HEK293 (cell line): Measurements from ENCODE around the gene DGKG.

ENCODE experiments used
- CTCF ChIA-PET: fragments of 350-600 bp; formaldehyde crosslinking; extraction: SDS; loops from one replicate; lab custom pipeline; 2021; ENCODE audit warnings: antibody characterized with exemption; lab: Yijun Ruan, JAX
- POLR2A ChIA-PET: fragments of 300-600 bp; formaldehyde crosslinking; extraction: SDS; loops from one replicate; lab custom pipeline; 2020; ENCODE audit warnings: antibody characterized with exemption, inconsistent platforms; lab: Yijun Ruan, JAX
- H3K27ac ChIP-seq: fragments of 200-500 bp; sonication (Bioruptor generic); 2 replicates; pipeline ENCODE4 v1.5.1; 2014; ENCODE audit warnings: low read depth, low read length, control low read depth, inconsistent platforms; ENCODE audit errors: extremely low read depth
- H3K36me3 ChIP-seq, 2 experiments: fragments of 200-500 bp in 1 of 2; sonication (Bioruptor generic) in 1 of 2; 1 replicate in 1 of 2; 2 replicates in 1 of 2; pipeline ENCODE4 v1.5.1; 2014 to 2017; ENCODE audit warnings: inconsistent platforms in 2 of 2, low read length in 2 of 2; ENCODE audit not compliant: control insufficient read depth in 2 of 2, insufficient read depth in 1 of 2
- H3K4me1 ChIP-seq: fragments of 200-500 bp; sonication (Bioruptor generic); 2 replicates; pipeline ENCODE4 v1.5.1; 2014; ENCODE audit warnings: mild to moderate bottlenecking, low read length, inconsistent platforms; ENCODE audit not compliant: control insufficient read depth, insufficient read depth
- H3K4me3 ChIP-seq: 2 replicates; pipeline ENCODE4 v1.5.1; 2011; ENCODE audit warnings: low read depth, mild to moderate bottlenecking, control low read depth, low read length, moderate library complexity
- H3K9me3 ChIP-seq: fragments of 200-500 bp; sonication (Bioruptor generic); 2 replicates; pipeline ENCODE4 v1.5.1; 2014; ENCODE audit warnings: low read depth, low read length, inconsistent platforms; ENCODE audit not compliant: control insufficient read depth, insufficient read depth
- HIC1 ChIP-seq: fragments of 450-650 bp; formaldehyde crosslinking; IDR thresholded peaks from 2 replicates; pipeline ENCODE4 v1.5.1; 2016; ENCODE audit warnings: missing biosample characterization, missing genetic modification characterization
- KLF10 ChIP-seq: fragments of 450-650 bp; IDR thresholded peaks from 2 replicates; pipeline ENCODE4 v1.5.1; 2018; ENCODE audit warnings: missing biosample characterization, mild to moderate bottlenecking, missing genetic modification characterization
- PATZ1 ChIP-seq: fragments of 450-650 bp; formaldehyde crosslinking; IDR thresholded peaks from 2 replicates; pipeline ENCODE4 v1.5.1; 2016; ENCODE audit warnings: missing biosample characterization, missing genetic modification characterization
- PRDM1 ChIP-seq: fragments of 450-650 bp; formaldehyde crosslinking; IDR thresholded peaks from 2 replicates; pipeline ENCODE4; 2016; ENCODE audit warnings: missing biosample characterization, missing genetic modification characterization
- SALL2 ChIP-seq: fragments of 450-650 bp; formaldehyde crosslinking; IDR thresholded peaks from 2 replicates; pipeline ENCODE4 v1.5.0; 2017; ENCODE audit warnings: missing biosample characterization, mild to moderate bottlenecking, missing genetic modification characterization, borderline replicate concordance
- SP7 ChIP-seq: fragments of 450-650 bp; formaldehyde crosslinking; IDR thresholded peaks from 2 replicates; pipeline ENCODE4 v1.5.1; 2016; ENCODE audit warnings: missing biosample characterization, missing genetic modification characterization
- YY2 ChIP-seq: fragments of 450-650 bp; formaldehyde crosslinking; IDR thresholded peaks from 2 replicates; pipeline ENCODE4 v1.5.1; 2016; ENCODE audit warnings: missing biosample characterization, missing genetic modification characterization
- ZBTB17 ChIP-seq: fragments of 450-650 bp; formaldehyde crosslinking; IDR thresholded peaks from 2 replicates; pipeline ENCODE4 v1.5.1; 2016; ENCODE audit warnings: missing biosample characterization, missing genetic modification characterization
- ZBTB8A ChIP-seq: fragments of 450-650 bp; formaldehyde crosslinking; IDR thresholded peaks from 2 replicates; pipeline ENCODE4 v1.5.1; 2016; ENCODE audit warnings: missing biosample characterization, missing genetic modification characterization
- ZFP3 ChIP-seq: fragments of 450-650 bp; formaldehyde crosslinking; IDR thresholded peaks from 2 replicates; pipeline ENCODE4 v1.5.1; 2016; ENCODE audit warnings: low read depth, missing biosample characterization, missing genetic modification characterization
- ZNF202 ChIP-seq: fragments of 450-650 bp; formaldehyde crosslinking; IDR thresholded peaks from 2 replicates; pipeline ENCODE4 v1.5.1; 2016; ENCODE audit warnings: missing biosample characterization, missing genetic modification characterization, borderline replicate concordance
- ZNF280C ChIP-seq: fragments of 450-650 bp; formaldehyde crosslinking; IDR thresholded peaks from 2 replicates; pipeline ENCODE4 v1.5.1; 2016; ENCODE audit warnings: missing biosample characterization, missing genetic modification characterization
- ZNF280D ChIP-seq: fragments of 450-650 bp; formaldehyde crosslinking; IDR thresholded peaks from 2 replicates; pipeline ENCODE4 v1.5.1; 2016; ENCODE audit warnings: missing biosample characterization, missing genetic modification characterization
- ZNF292 ChIP-seq: fragments of 450-650 bp; formaldehyde crosslinking; IDR thresholded peaks from 2 replicates; pipeline ENCODE4 v1.5.1; 2016; ENCODE audit warnings: low read depth, missing biosample characterization, missing genetic modification characterization, borderline replicate concordance
- ZNF335 ChIP-seq: fragments of 450-650 bp; formaldehyde crosslinking; conservative IDR thresholded peaks from 2 replicates; pipeline ENCODE4 v1.5.1; 2016; ENCODE audit warnings: missing biosample characterization, missing genetic modification characterization
- ZNF416 ChIP-seq: fragments of 450-650 bp; formaldehyde crosslinking; IDR thresholded peaks from 2 replicates; pipeline ENCODE4 v1.5.1; 2016; ENCODE audit warnings: missing biosample characterization, missing genetic modification characterization
- ZNF473 ChIP-seq: fragments of 450-650 bp; formaldehyde crosslinking; IDR thresholded peaks from 2 replicates; pipeline ENCODE4 v1.5.1; 2017; ENCODE audit warnings: missing biosample characterization, missing genetic modification characterization
- ZNF549 ChIP-seq: fragments of 450-650 bp; IDR thresholded peaks from 2 replicates; pipeline ENCODE4 v1.5.1; 2018; ENCODE audit warnings: missing biosample characterization, missing genetic modification characterization, mild to moderate bottlenecking, inconsistent platforms, moderate library complexity
- ZNF561 ChIP-seq: fragments of 450-650 bp; IDR thresholded peaks from 2 replicates; pipeline ENCODE4 v1.5.1; 2018; ENCODE audit warnings: missing biosample characterization, missing genetic modification characterization, borderline replicate concordance
- ZNF571 ChIP-seq: fragments of 450-650 bp; formaldehyde crosslinking; IDR thresholded peaks from 2 replicates; pipeline ENCODE4 v1.5.0; 2017; ENCODE audit warnings: missing biosample characterization, missing genetic modification characterization
- ZNF610 ChIP-seq: fragments of 450-650 bp; formaldehyde crosslinking; IDR thresholded peaks from 2 replicates; pipeline ENCODE4 v1.5.1; 2016; ENCODE audit warnings: missing biosample characterization, missing genetic modification characterization, borderline replicate concordance
- ZNF623 ChIP-seq: fragments of 450-650 bp; formaldehyde crosslinking; IDR thresholded peaks from 2 replicates; pipeline ENCODE4 v1.5.1; 2016; ENCODE audit warnings: missing biosample characterization, missing genetic modification characterization
- ZNF626 ChIP-seq: fragments of 450-650 bp; sonication (Bioruptor Pico); formaldehyde crosslinking; IDR thresholded peaks from 2 replicates; pipeline ENCODE4 v1.5.1; 2018; ENCODE audit warnings: missing biosample characterization, missing genetic modification characterization, inconsistent platforms
- ZNF645 ChIP-seq: fragments of 450-650 bp; formaldehyde crosslinking; IDR thresholded peaks from 2 replicates; pipeline ENCODE4; 2016; ENCODE audit warnings: missing biosample characterization, missing genetic modification characterization
- ZNF660 ChIP-seq: fragments of 450-650 bp; IDR thresholded peaks from 2 replicates; pipeline ENCODE4 v1.5.1; 2018; ENCODE audit warnings: missing biosample characterization, mild to moderate bottlenecking, missing genetic modification characterization
- ZNF837 ChIP-seq: fragments of 450-650 bp; formaldehyde crosslinking; IDR thresholded peaks from 2 replicates; pipeline ENCODE4 v1.5.1; 2016; ENCODE audit warnings: missing biosample characterization, missing genetic modification characterization

DGKG gene

GRCh38 chr3:186361762-186362536, at the start of gene DGKG:
Gene DGKG (minus strand): TSS chr3:186362234. CDS start chr3:186320459, 41,775 bp downstream.
- Histone ChIP-seq H3K36me3 (no peaks in the 10 kb centered on the region), H3K9me3 (no peaks in the 10 kb centered on the region), H3K4me1 (no peaks in the 10 kb centered on the region), H3K4me3 (peak within 1 kb of the TSS; percentile 35), H3K27ac (no peak within 1 kb of the TSS)
- POLR2A ChIA-PET: no interaction called here
- CTCF ChIA-PET: no interaction called here
- TF ChIP-seq SALL2 (tag by site-specific recombination): no peak
- no peak for TF ChIP-seq ZNF660
- TF ChIP-seq SP7: 0 out of 2 replicates have a peak, but pooled peaks have one; percentile 25
- TF ChIP-seq ZNF473 (tag by site-specific recombination): no peak
- TF ChIP-seq ZNF549 (tag by site-specific recombination): no peak
- peak; percentile 50; the same call in 1 of the 2 replicates for TF ChIP-seq ZBTB8A (tag by site-specific recombination)
- peak; percentile 87 for TF ChIP-seq ZNF335
- TF ChIP-seq ZNF561 (tag by site-specific recombination): no peak
- 0 out of 2 replicates have a peak, but pooled peaks have one; percentile 19 for TF ChIP-seq ZBTB17 (tag by site-specific recombination)
- peak; percentile 51 for TF ChIP-seq PATZ1 (tag by site-specific recombination)
- no peak for TF ChIP-seq PRDM1 (tag by site-specific recombination)
- TF ChIP-seq ZNF645 (tag by site-specific recombination): no peak
- no peak for TF ChIP-seq ZNF626 (tag by site-specific recombination)
- no peak for TF ChIP-seq ZNF571
- TF ChIP-seq ZNF280D (tag by site-specific recombination): no peak
- TF ChIP-seq ZFP3 (tag by site-specific recombination): no peak
- TF ChIP-seq ZNF202: no peak
- TF ChIP-seq ZNF416 (tag by site-specific recombination): no peak
- no peak for TF ChIP-seq KLF10 (tag by site-specific recombination)
- TF ChIP-seq ZNF837: no peak
- peak; percentile 95 for TF ChIP-seq HIC1 (tag by site-specific recombination)
- no peak for TF ChIP-seq ZNF610 (tag by site-specific recombination)
- TF ChIP-seq ZNF623 (tag by site-specific recombination): no peak
- TF ChIP-seq ZNF280C: no peak
- no peak for TF ChIP-seq ZNF292
- no peak for TF ChIP-seq YY2 (tag by site-specific recombination)
